Sigmoid colon (tissue), 4 donors: ENCODE results near the gene SNX8.

Experiments
- CTCF ChIP-seq, 4 experiments: fragments of 450-650 bp in 3 of 4; fragments of 200-600 bp in 1 of 4; IDR thresholded peaks; one replicate each; pipeline ENCODE4 v1.5.1; 2016 to 2019; ENCODE audit warnings: antibody characterized with exemption in 4 of 4, mild to moderate bottlenecking in 3 of 4, moderate library complexity in 2 of 4
- POLR2A ChIP-seq, 2 donors: fragments of 450-650 bp; IDR thresholded peaks; one replicate each; pipeline ENCODE4 v1.6.1; 2016; ENCODE audit warnings: antibody characterized with exemption in 2 of 2, mild to moderate bottlenecking in 2 of 2, moderate library complexity in 2 of 2
- POLR2AphosphoS5 ChIP-seq, 4 donors: sonication (generic); formaldehyde crosslinking; IDR thresholded peaks; one replicate each; pipeline ENCODE4 v1.6.1; 2017; ENCODE audit warnings: antibody characterized with exemption in 4 of 4

GRCh38 chr7:2222516-2222915 lies 91.7 kb downstream of the SNX8 start:
- TF ChIP-seq CTCF (IDR thresholded peaks at IDR 0.05) (no peak), POLR2AphosphoS5 (IDR thresholded peaks at IDR 0.05) (no peak), POLR2A (IDR thresholded peaks at IDR 0.05) (no peak)
